GM12873 (cell line): ENCODE data around the gene WNK2.

Experiments used
- TF ChIP-seq, protein P1 (sequence below): IDR thresholded peaks from 2 replicates; pipeline ENCODE4 v1.5.1; 2012; ENCODE audit warnings: low read depth, mild to moderate bottlenecking, moderate library complexity, low read length, control low read depth; ENCODE audit not compliant: insufficient read depth; ENCODE audit errors: missing control alignments

WNK2 gene

DNA sequence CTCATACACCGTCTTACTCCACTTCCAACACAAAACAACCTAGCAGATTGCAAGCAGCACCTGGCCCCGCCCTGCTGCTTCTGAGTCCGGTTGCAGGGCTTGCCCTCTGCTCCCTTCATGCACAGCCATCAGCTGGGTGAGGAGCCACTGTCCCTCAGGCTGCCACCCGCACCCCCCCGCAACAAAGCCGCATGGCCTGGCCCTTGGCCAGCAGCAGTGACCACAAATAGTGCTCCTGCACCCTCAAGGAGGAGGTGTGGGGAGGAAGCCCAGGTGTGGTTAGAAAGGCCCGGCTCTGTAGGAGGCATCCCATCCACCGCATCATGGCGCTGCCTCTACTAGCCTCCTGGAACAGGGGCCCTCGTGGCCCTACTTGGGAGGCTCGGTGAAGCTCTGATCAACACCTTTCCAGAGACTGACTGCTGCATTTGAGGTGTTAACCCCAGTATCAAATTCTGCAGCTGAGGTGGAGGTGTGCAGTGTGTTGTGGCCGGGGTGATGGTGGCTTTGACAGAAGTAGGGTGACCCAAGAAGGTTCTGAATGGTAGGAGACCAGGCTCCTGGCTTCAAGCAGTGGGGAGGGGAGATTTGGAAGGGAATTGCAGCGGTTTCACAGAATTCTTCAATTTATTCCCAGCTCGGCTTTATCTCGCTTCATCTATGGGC lies 52.7 kb downstream of the WNK2 start:
- TF ChIP-seq, protein P1, sequence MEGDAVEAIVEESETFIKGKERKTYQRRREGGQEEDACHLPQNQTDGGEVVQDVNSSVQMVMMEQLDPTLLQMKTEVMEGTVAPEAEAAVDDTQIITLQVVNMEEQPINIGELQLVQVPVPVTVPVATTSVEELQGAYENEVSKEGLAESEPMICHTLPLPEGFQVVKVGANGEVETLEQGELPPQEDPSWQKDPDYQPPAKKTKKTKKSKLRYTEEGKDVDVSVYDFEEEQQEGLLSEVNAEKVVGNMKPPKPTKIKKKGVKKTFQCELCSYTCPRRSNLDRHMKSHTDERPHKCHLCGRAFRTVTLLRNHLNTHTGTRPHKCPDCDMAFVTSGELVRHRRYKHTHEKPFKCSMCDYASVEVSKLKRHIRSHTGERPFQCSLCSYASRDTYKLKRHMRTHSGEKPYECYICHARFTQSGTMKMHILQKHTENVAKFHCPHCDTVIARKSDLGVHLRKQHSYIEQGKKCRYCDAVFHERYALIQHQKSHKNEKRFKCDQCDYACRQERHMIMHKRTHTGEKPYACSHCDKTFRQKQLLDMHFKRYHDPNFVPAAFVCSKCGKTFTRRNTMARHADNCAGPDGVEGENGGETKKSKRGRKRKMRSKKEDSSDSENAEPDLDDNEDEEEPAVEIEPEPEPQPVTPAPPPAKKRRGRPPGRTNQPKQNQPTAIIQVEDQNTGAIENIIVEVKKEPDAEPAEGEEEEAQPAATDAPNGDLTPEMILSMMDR, result no peak

DNA sequence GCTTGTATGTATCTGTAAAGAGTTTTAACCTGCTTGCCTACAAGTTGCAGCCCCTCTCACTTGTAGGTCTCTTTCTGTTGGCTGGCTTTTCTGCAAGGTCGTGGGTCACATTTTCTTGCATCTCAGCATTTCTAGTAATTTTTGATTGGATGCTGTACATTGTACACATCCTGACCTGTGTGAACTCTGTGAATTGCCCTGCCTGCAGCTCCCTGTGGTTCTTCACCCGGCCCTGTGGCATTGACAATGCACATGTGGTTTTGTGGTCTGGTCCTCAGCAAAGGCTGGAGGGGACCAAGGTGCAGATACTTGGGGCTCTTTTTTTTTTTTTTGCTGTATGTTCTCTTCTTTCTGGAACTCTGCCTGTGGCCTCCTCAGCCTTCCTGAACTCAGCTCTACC lies 53.6 kb downstream of the WNK2 start:
- TF ChIP-seq, protein P1, result no peak

DNA sequence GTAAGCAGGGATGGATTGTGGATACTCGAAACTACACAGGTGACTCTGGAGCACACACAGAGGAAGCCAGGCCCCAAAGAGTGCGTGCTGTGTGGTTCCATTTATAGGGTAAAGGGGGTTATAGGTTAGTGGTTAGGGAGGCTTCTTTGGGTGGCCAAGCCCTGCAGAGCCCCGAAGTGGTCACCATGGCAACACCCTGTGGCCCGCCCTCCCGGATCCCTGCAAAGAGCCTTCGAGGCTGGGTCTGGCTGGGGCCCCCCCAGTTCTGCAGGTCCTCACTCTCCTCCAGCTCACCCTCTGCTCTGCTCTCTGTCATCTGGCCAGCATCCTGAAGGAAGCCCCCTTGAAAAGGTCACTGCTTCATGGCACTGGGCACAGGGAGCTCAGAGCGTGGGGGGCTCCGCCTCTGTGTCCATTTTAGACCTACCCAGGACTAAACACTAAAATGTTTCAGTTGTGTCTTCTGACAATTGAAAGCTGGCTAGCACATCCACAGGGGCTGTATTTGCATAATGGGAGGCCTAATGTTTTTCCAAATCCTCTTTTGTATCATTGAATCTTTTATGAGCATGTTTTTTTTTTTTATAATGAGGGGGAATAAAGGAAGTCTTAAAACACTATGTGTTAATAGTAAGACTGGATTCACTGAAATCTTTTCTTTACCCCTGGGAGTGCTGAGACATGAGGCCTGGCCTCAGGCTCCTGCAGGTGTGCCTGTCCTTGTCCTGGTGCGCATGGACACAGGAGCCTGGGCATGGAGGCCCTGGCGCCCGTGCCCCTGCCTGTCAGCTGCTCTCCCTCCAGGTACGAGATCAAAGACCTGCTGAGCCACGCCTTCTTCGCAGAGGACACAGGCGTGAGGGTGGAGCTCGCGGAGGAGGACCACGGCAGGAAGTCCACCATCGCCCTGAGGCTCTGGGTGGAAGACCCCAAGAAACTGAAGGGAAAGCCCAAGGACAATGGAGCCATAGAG lies 55.3 kb downstream of the WNK2 start:
- TF ChIP-seq, protein P1, result no peak

DNA sequence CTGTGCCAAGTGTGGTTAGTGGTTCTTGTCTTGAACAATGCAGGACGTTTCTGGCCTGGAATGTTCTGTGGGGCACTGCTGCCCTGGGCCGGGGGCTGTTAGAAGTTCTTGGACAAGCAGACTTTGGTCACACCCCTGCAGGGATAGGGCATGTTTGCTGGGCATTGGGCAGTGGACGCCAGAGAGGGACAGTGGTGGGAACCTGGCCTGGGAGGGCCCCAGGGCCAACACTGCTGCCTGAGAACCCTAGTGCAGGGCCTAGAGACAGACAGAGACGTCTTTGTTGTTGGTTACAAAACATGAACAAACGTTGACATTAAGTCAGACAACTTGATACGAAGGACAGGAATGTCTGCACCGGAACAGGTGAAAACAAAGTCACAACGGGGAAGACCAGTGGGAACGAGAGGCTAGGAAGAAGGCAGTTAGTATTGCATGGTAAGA lies 57.0 kb downstream of the WNK2 start:
- TF ChIP-seq, protein P1, result no peak

DNA sequence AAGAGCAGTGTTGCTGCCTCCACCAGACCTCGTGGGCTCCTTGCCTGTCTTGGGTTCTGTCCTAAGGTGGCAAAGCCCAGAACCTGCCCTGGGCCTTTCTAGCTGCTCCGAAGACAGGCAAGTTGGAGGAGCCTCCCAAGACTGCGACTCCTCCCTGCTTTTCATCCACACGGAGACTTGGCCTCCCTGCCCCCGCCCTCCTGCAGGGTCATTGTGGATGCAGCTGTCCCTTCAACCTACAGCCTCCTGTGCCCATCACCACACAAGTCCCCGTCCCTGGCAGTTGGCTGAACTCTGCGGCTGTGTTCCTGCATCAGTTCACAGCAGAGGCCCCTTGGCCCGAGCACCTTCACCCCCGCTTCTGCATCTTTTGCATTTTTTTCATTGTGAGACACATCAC lies 59.2 kb downstream of the WNK2 start:
- TF ChIP-seq, protein P1, result no peak

DNA sequence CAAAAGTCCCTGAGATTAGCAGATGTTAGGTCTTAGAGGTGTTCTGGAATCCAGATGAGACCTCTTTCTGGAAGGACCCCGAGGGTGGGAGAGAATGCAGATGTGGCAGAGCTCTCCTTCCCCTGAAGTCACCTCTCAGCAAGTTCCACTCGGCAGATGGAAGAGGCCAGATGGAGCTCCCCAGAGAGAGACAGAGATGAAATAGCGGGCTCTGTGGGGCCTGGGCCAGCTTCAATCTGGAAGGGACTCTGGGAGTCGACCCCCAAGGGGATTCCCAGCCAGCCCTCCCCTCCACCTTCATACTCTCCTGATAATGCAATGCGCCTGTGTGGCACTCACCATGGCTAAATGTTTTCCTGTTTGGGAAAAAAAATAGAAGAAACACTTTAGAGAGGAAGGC lies 60.2 kb downstream of the WNK2 start:
- TF ChIP-seq, protein P1, result no peak
